ENCODE data around the gene ARL5C. TPM values are rescaled to one million over a fixed set of nuclear protein-coding genes. Genes with fewer than 3 reads are reported as not detected.
"Not testable (repeated sequence)": the region's sequence is repeated elsewhere in the genome, so short reads cannot be mapped to it uniquely, and the experiment has no call there.

The ARL5C gene
- total and polyA plus RNA-seq, 12 donors, result not detected

- H3K27ac ChIP-seq, result no peak overlapping the region
- intact Hi-C loops (cut with DNase I), result no loop called here
- peaks cover 0 to 7% (median 0%) of the 10 kb centered on the region in 9 donors for H3K4me1 ChIP-seq
- H3K36me3 ChIP-seq, result no peaks in the 10 kb centered on the region
- DNase-seq, result no peak
- TF ChIP-seq CTCF (IDR thresholded peaks at IDR 0.05), result no peak
- no peak for ATAC-seq
- no peaks in the 10 kb centered on the region for H3K27me3 ChIP-seq
- WGBS, 2 donors, result 91 to 93% methylated on average over 7 of the region's 7 CpGs
- H3K4me3 ChIP-seq, result no peak overlapping the region
- no peaks in the 10 kb centered on the region for H3K9me3 ChIP-seq
Measured at GRCh38 chr17:39122991-39123390, 43.0 kb downstream of the ARL5C start.

- DNase-seq; H3K27ac ChIP-seq; H3K36me3 ChIP-seq; H3K4me1 ChIP-seq; ATAC-seq; intact Hi-C loops (cut with DNase I); H3K27me3 ChIP-seq; H3K9me3 ChIP-seq; H3K4me3 ChIP-seq: not testable (repeated sequence)
- WGBS, 2 donors, result 93 to 95% methylated on average over 10 of the region's 10 CpGs
Measured at GRCh38 chr17:39121919-39122318, 44.0 kb downstream of the ARL5C start.

GRCh38 chr17:39118674-39119419 lies 47.1 kb downstream of the ARL5C start:
- Histone ChIP-seq H3K4me1 (peaks cover 0 to 7% (median 0%) of the 10 kb centered on the region in 9 donors), H3K27me3 (peaks cover 0 to 6% (median 0%) of the 10 kb centered on the region in 7 donors), H3K4me3 (no peak overlapping the region), H3K9me3 (no peaks in the 10 kb centered on the region), H3K27ac (peak overlapping the region in 1 of 10 donors; percentile 49), H3K36me3 (no peaks in the 10 kb centered on the region)
- WGBS, 2 donors, result 87 to 90% methylated on average over 5 of the region's 5 CpGs
- peak in 7 of 8 donors; percentile 20 to 59 (median 34) for ATAC-seq
- intact Hi-C loops (cut with DNase I), result no loop called here
- no peak for DNase-seq
- no peak for TF ChIP-seq CTCF (IDR thresholded peaks at IDR 0.05)

GRCh38 chr17:39116224-39116623 lies 49.7 kb downstream of the ARL5C start:
- TF ChIP-seq CTCF (IDR thresholded peaks at IDR 0.05), result no peak
- Histone ChIP-seq H3K9me3 (no peaks in the 10 kb centered on the region), H3K4me3 (no peak overlapping the region), H3K27ac (no peak overlapping the region), H3K4me1 (peaks cover 0 to 7% (median 0%) of the 10 kb centered on the region in 9 donors), H3K27me3 (peaks cover 0 to 6% (median 0%) of the 10 kb centered on the region in 7 donors), H3K36me3 (no peaks in the 10 kb centered on the region)
- ATAC-seq, result no peak
- DNase-seq, result no peak
- 63 to 76% methylated on average over 3 of the region's 3 CpGs for WGBS, 2 donors
- intact Hi-C loops (cut with DNase I), result no loop called here

- DNase-seq (no peak), ATAC-seq (no peak)
- H3K27ac ChIP-seq, result no peak overlapping the region
- intact Hi-C loops (cut with DNase I), result no loop called here
- H3K27me3 ChIP-seq, result peaks cover 0 to 10% (median 0%) of the 10 kb centered on the region in 7 donors
- H3K4me1 ChIP-seq, result peaks cover 0 to 7% (median 0%) of the 10 kb centered on the region in 9 donors
- no peaks in the 10 kb centered on the region for H3K9me3 ChIP-seq
- no peak overlapping the region for H3K4me3 ChIP-seq
- 64 to 78% methylated on average over 5 of the region's 5 CpGs for WGBS, 2 donors
- H3K36me3 ChIP-seq, result no peaks in the 10 kb centered on the region
- TF ChIP-seq CTCF (IDR thresholded peaks at IDR 0.05), result no peak
Measured at GRCh38 chr17:39115135-39115534, 50.8 kb downstream of the ARL5C start.
